ENCODE data around the gene NEK7. TPM values are rescaled to one million over a fixed set of nuclear protein-coding genes. Genes with fewer than 3 reads are reported as not detected.

NEK7 gene
- total and polyA plus RNA-seq, 2 experiments from 2014 or later = 25.6 to 86.9 TPM

GRCh38 chr1:198184516-198184915 lies 27.7 kb downstream of the NEK7 start:
- no peak overlapping the region for H2AFZ ChIP-seq
- WGBS (ENCODE audit: low lambda C conversion rate, missing lambda C conversion rate) = 98% methylated on average over 4 of the region's 4 CpGs
- H3K79me2 ChIP-seq = peaks cover 100% of the 10 kb centered on the region
- no peaks in the 10 kb centered on the region for H3K9me3 ChIP-seq (ENCODE audit: low read depth)
- no peaks in the 10 kb centered on the region for H3K36me3 ChIP-seq (replicated peaks; ENCODE audit: insufficient read depth, low read depth)
- TF ChIP-seq EZH2 (IDR thresholded peaks at IDR 0.05; ENCODE audit: borderline replicate concordance) (no peak), EZH2phosphoT487 (IDR thresholded peaks at IDR 0.05; ENCODE audit: low read depth, severe bottlenecking, unreplicated experiment) (no peak)
- TF ChIP-seq, protein P1, sequence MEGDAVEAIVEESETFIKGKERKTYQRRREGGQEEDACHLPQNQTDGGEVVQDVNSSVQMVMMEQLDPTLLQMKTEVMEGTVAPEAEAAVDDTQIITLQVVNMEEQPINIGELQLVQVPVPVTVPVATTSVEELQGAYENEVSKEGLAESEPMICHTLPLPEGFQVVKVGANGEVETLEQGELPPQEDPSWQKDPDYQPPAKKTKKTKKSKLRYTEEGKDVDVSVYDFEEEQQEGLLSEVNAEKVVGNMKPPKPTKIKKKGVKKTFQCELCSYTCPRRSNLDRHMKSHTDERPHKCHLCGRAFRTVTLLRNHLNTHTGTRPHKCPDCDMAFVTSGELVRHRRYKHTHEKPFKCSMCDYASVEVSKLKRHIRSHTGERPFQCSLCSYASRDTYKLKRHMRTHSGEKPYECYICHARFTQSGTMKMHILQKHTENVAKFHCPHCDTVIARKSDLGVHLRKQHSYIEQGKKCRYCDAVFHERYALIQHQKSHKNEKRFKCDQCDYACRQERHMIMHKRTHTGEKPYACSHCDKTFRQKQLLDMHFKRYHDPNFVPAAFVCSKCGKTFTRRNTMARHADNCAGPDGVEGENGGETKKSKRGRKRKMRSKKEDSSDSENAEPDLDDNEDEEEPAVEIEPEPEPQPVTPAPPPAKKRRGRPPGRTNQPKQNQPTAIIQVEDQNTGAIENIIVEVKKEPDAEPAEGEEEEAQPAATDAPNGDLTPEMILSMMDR (IDR thresholded peaks at IDR 0.05; ENCODE audit: poor library complexity) = no peak
- no peak overlapping the region for H3K4me3 ChIP-seq
- no peak for DNase-seq (ENCODE audit: low spot score)
- no peak overlapping the region for H3K27ac ChIP-seq
- H4K20me1 ChIP-seq (ENCODE audit: insufficient read depth, poor library complexity, severe bottlenecking) = peaks cover 15% of the 10 kb centered on the region
- H3K4me2 ChIP-seq = no peak overlapping the region
- peaks cover 11% of the 10 kb centered on the region for H3K4me1 ChIP-seq (ENCODE audit: insufficient read depth)
- H3K9me2 ChIP-seq (replicated peaks; ENCODE audit: insufficient read depth) = no peaks in the 10 kb centered on the region
- no peaks in the 10 kb centered on the region for H3K27me3 ChIP-seq

GRCh38 chr1:198185146-198185545 lies 28.3 kb downstream of the NEK7 start:
- Histone ChIP-seq H3K27ac (no peak overlapping the region), H2AFZ (no peak overlapping the region), H3K4me1 (ENCODE audit: insufficient read depth) (peaks cover 6% of the 10 kb centered on the region), H3K9me2 (replicated peaks; ENCODE audit: insufficient read depth) (no peaks in the 10 kb centered on the region), H3K36me3 (replicated peaks; ENCODE audit: insufficient read depth, low read depth) (no peaks in the 10 kb centered on the region), H3K79me2 (peaks cover 100% of the 10 kb centered on the region), H3K4me3 (no peak overlapping the region), H3K27me3 (no peaks in the 10 kb centered on the region), H4K20me1 (ENCODE audit: insufficient read depth, poor library complexity, severe bottlenecking) (peaks cover 9% of the 10 kb centered on the region), H3K9me3 (ENCODE audit: low read depth) (no peaks in the 10 kb centered on the region), H3K4me2 (no peak overlapping the region)
- 79% methylated on average over 3 of the region's 3 CpGs for WGBS (ENCODE audit: low lambda C conversion rate, missing lambda C conversion rate)
- TF ChIP-seq EZH2phosphoT487 (IDR thresholded peaks at IDR 0.05; ENCODE audit: low read depth, severe bottlenecking, unreplicated experiment) (no peak), EZH2 (IDR thresholded peaks at IDR 0.05; ENCODE audit: borderline replicate concordance) (no peak)
- TF ChIP-seq, protein P1 (IDR thresholded peaks at IDR 0.05; ENCODE audit: poor library complexity) = no peak
- DNase-seq (ENCODE audit: low spot score) = no peak

- no peaks in the 10 kb centered on the region for H3K27me3 ChIP-seq
- no peak overlapping the region for H3K4me3 ChIP-seq
- no peak for TF ChIP-seq EZH2 (IDR thresholded peaks at IDR 0.05; ENCODE audit: borderline replicate concordance)
- no peak for TF ChIP-seq EZH2phosphoT487 (IDR thresholded peaks at IDR 0.05; ENCODE audit: low read depth, severe bottlenecking, unreplicated experiment)
- TF ChIP-seq, protein P1 (IDR thresholded peaks at IDR 0.05; ENCODE audit: poor library complexity) = no peak
- no peak overlapping the region for H3K4me2 ChIP-seq
- H3K9me2 ChIP-seq (replicated peaks; ENCODE audit: insufficient read depth) = no peaks in the 10 kb centered on the region
- no peaks in the 10 kb centered on the region for H3K36me3 ChIP-seq (replicated peaks; ENCODE audit: insufficient read depth, low read depth)
- H4K20me1 ChIP-seq (ENCODE audit: insufficient read depth, poor library complexity, severe bottlenecking) = peaks cover 12% of the 10 kb centered on the region
- WGBS (ENCODE audit: low lambda C conversion rate, missing lambda C conversion rate) = 77% methylated on average over 2 of the region's 2 CpGs
- peaks cover 100% of the 10 kb centered on the region for H3K79me2 ChIP-seq
- H3K4me1 ChIP-seq (ENCODE audit: insufficient read depth) = peaks cover 6% of the 10 kb centered on the region
- no peak for DNase-seq (ENCODE audit: low spot score)
- no peak overlapping the region for H2AFZ ChIP-seq
- H3K9me3 ChIP-seq (ENCODE audit: low read depth) = no peaks in the 10 kb centered on the region
- H3K27ac ChIP-seq = no peak overlapping the region
Measured at GRCh38 chr1:198185759-198186158, 29.0 kb downstream of the NEK7 start.
